IMR-90 (cell line): ENCODE results near the gene TPRKB. TPM values are rescaled to one million over a fixed set of nuclear protein-coding genes. Genes with fewer than 3 reads are reported as not detected.
"Not testable (repeated sequence)": the region's sequence is repeated elsewhere in the genome, so short reads cannot be mapped to it uniquely, and the experiment has no call there.

Experiments
- ATAC-seq: fragments of 200-7000 bp; cut with Tn5 transposase; 2 replicates; pipeline ENCODE4 v1.9.1; 2020; ENCODE audit warnings: low read depth, mild to moderate bottlenecking, moderate library complexity
- BruUV-seq: library from RNA; stranded (reverse); fragments of 400-500 nt; replicated peaks from 2 replicates; lab custom pipeline; 2021; lab: Mats Ljungman, UMichigan
- CTCF ChIA-PET: fragments of 300-600 bp; formaldehyde crosslinking; extraction: SDS; loops from one replicate; lab custom pipeline; 2021; ENCODE audit warnings: antibody characterized with exemption; lab: Yijun Ruan, JAX
- POLR2A ChIA-PET: fragments of 300-600 bp; sonication (Branson Sonifier 250); formaldehyde crosslinking; loops from one replicate; lab custom pipeline; 2022; ENCODE audit warnings: antibody characterized with exemption; ENCODE audit not compliant: unreplicated experiment; lab: Charles Lee
- DNase-seq: peaks from one replicate; pipeline ENCODE4 v3.0.0; 2013
- H2AFZ ChIP-seq: replicated peaks from 2 replicates; pipeline ENCODE3; 2013; ENCODE audit warnings: low read length, mild to moderate bottlenecking; ENCODE audit not compliant: poor library complexity
- H2AK5ac ChIP-seq: 2 replicates; pipeline ENCODE4 v1.6.1; 2013; ENCODE audit warnings: low read depth, low read length, inconsistent platforms
- H2AK9ac ChIP-seq: replicated peaks from 2 replicates; pipeline ENCODE3; 2013; ENCODE audit warnings: mild to moderate bottlenecking, low read depth, low read length, moderate library complexity; ENCODE audit not compliant: poor library complexity
- H2BK120ac ChIP-seq: 2 replicates; pipeline ENCODE4 v1.6.1; 2013; ENCODE audit warnings: low read depth, low read length, inconsistent platforms
- H2BK15ac ChIP-seq: 3 replicates; pipeline ENCODE4 v1.6.1; 2013; ENCODE audit warnings: low read depth, low read length, inconsistent platforms
- H2BK20ac ChIP-seq: 2 replicates; pipeline ENCODE4 v1.6.1; 2013; ENCODE audit warnings: low read depth, mild to moderate bottlenecking, inconsistent platforms, low read length, moderate library complexity
- H2BK5ac ChIP-seq: 2 replicates; pipeline ENCODE4 v1.6.1; 2013; ENCODE audit warnings: mild to moderate bottlenecking, low read depth, low read length, inconsistent platforms; ENCODE audit not compliant: poor library complexity, severe bottlenecking
- H3K14ac ChIP-seq: replicated peaks from 2 replicates; pipeline ENCODE4 v1.6.1; 2013; ENCODE audit warnings: low read depth, low read length, inconsistent platforms
- H3K18ac ChIP-seq: 2 replicates; pipeline ENCODE4 v1.6.1; 2013; ENCODE audit warnings: low read depth, low read length, control low read depth
- H3K23ac ChIP-seq: 2 replicates; pipeline ENCODE4 v1.6.1; 2013; ENCODE audit warnings: low read depth, low read length, inconsistent platforms
- H3K27ac ChIP-seq: 2 replicates; pipeline ENCODE4 v1.5.1; 2013; ENCODE audit warnings: mild to moderate bottlenecking, control low read depth, low read length; ENCODE audit not compliant: insufficient read depth
- H3K27me3 ChIP-seq: 2 replicates; pipeline ENCODE4 v1.6.1; 2013; ENCODE audit warnings: low read length; ENCODE audit not compliant: control insufficient read depth, insufficient read depth
- H3K36me3 ChIP-seq: 2 replicates; pipeline ENCODE4 v1.6.1; 2013; ENCODE audit warnings: low read length, mixed read lengths; ENCODE audit not compliant: control insufficient read depth, insufficient read depth
- H3K4ac ChIP-seq: 2 replicates; pipeline ENCODE4 v1.6.1; 2013; ENCODE audit warnings: low read depth, low read length, inconsistent platforms
- H3K4me1 ChIP-seq: 2 replicates; pipeline ENCODE4 v1.6.1; 2013; ENCODE audit warnings: low read length, mixed read lengths; ENCODE audit not compliant: control insufficient read depth, insufficient read depth
- H3K4me2 ChIP-seq: 2 replicates; pipeline ENCODE4 v1.6.1; 2013; ENCODE audit warnings: low read depth, mild to moderate bottlenecking, control low read depth, low read length, moderate library complexity
- H3K4me3 ChIP-seq: 2 replicates; pipeline ENCODE4 v1.5.1; 2013; ENCODE audit warnings: low read depth, mild to moderate bottlenecking, control low read depth, low read length, moderate library complexity; ENCODE audit not compliant: insufficient read depth
- H3K56ac ChIP-seq: 2 replicates; pipeline ENCODE4 v1.6.1; 2013; ENCODE audit warnings: low read length, inconsistent platforms; ENCODE audit not compliant: insufficient read depth; ENCODE audit errors: extremely low read depth
- H3K79me1 ChIP-seq, 2 experiments: 2 replicates each; pipeline ENCODE4 v1.6.1; 2013; ENCODE audit warnings: low read length in 2 of 2, inconsistent platforms in 1 of 2, low read depth in 1 of 2
- H3K9ac ChIP-seq: 2 replicates; pipeline ENCODE4 v1.6.1; 2013; ENCODE audit warnings: low read depth, low read length, control low read depth
- H3K9me1 ChIP-seq: 2 replicates; pipeline ENCODE4 v1.6.1; 2013; ENCODE audit warnings: low read length, inconsistent platforms; ENCODE audit not compliant: insufficient read depth
- H3K9me3 ChIP-seq: 2 replicates; pipeline ENCODE4 v1.6.1; 2013; ENCODE audit warnings: low read length; ENCODE audit not compliant: control insufficient read depth, insufficient read depth
- H4K20me1 ChIP-seq: 2 replicates; pipeline ENCODE4 v1.6.1; 2013; ENCODE audit warnings: low read length, inconsistent platforms; ENCODE audit not compliant: insufficient read depth
- H4K5ac ChIP-seq: 2 replicates; pipeline ENCODE4 v1.6.1; 2013; ENCODE audit warnings: mild to moderate bottlenecking, low read depth, low read length, control low read depth
- H4K8ac ChIP-seq, 2 experiments: 2 replicates each; pipeline ENCODE4 v1.6.1; 2013; ENCODE audit warnings: low read depth in 2 of 2, low read length in 2 of 2, control low read depth in 1 of 2, inconsistent platforms in 1 of 2
- H4K91ac ChIP-seq: 2 replicates; pipeline ENCODE4 v1.6.1; 2013; ENCODE audit warnings: low read depth, low read length, inconsistent platforms; ENCODE audit not compliant: insufficient read depth
- CTCF ChIP-seq: conservative IDR thresholded peaks from 2 replicates; pipeline ENCODE4 v1.5.1; 2012; ENCODE audit warnings: mild to moderate bottlenecking, low read depth, low read length, improper control_type of control experiment
- WGBS, 2 experiments: methylation state at CpG; one replicate each; pipeline versions ENCODE4 v1.1.5 to v1.1.7; 2013; ENCODE audit warnings: missing lambda C conversion rate in 2 of 2; ENCODE audit not compliant: insufficient read length in 1 of 2; ENCODE audit errors: extremely low coverage in 2 of 2; 5-methylcytosine and 5-hydroxymethylcytosine counted together
- dilution Hi-C: fragments of 300-500 bp; cut with HindIII; formaldehyde crosslinking; loops from one replicate; pipeline ENCODE4 v1.14.3; 2018; ENCODE audit warnings: low sequenced_read_pairs; ENCODE audit not compliant: unreplicated experiment
- in situ Hi-C: fragments of 300-500 bp; cut with MboI; formaldehyde crosslinking; loops from 3 replicates; pipeline ENCODE4 v1.14.3; 2019; ENCODE audit warnings: low sequenced_read_pairs, inconsistent platforms, mixed read lengths
- intact Hi-C: fragments of 100-400 bp; cut with micrococcal nuclease; formaldehyde crosslinking; loops from 2 replicates; pipeline ENCODE4 v1.10.0; 2022
- polyA plus RNA-seq, 3 experiments: library from polyadenylated mRNA; depleted of rRNA; stranded (reverse); fragments of >200 nt; gene quantifications; 2 replicates each; pipeline ENCODE4 v1.2.3, GENCODE V29; 2012; ENCODE audit warnings: low replicate concordance in 1 of 3
- total RNA-seq: library from RNA; depleted of rRNA; stranded (reverse); fragments of >200 nt; gene quantifications from 2 replicates; pipeline ENCODE4 v1.2.3, GENCODE V29; 2012

Gene TPRKB
- total and polyA plus RNA-seq, 2 of the 4 experiments (the other 2 are of a cell fraction) = 35.3 to 37.6 TPM

DNA sequence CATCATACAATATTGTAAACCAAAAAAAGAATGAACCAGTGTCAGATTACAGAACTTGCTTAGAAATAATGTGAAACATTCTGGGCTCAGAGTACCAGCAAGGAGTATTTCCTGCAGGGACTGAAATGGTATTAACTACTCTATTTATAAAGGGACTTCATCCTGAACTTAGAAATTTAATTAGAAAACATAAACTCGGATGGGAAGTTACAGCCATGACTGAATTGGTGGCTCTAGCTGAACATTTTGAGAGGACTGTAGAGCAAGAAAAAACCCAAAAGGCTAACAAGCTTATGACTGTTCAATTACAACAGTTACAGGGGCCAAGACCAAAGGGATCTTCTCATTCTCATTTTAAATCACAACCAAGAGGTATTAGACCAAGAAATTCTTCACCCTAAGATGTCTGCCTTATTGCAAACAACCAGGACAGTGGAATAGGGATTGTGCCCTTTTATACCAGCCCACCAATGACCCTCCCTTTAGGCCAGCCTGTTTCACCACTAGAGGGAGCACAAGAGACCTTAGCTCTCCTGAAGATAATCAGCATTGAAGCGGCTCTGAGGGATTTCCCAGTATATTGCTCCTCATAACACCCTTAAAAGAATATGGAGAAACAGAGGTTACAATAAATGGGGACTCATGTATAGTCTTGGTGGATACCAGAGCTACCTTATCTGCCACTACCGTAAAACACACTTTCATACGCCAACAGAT is 46.6 kb downstream of the TPRKB start:
- dilution Hi-C loops, H4K91ac ChIP-seq, H4K8ac ChIP-seq, H3K9me3 ChIP-seq, H2BK15ac ChIP-seq, H3K4ac ChIP-seq, H4K5ac ChIP-seq, H4K20me1 ChIP-seq, H3K36me3 ChIP-seq, H3K27me3 ChIP-seq, H3K4me2 ChIP-seq, H3K4me3 ChIP-seq, H3K14ac ChIP-seq, H3K9me1 ChIP-seq, H3K4me1 ChIP-seq, H2AFZ ChIP-seq, H3K56ac ChIP-seq, CTCF ChIA-PET, H3K18ac ChIP-seq, intact Hi-C loops, H3K9ac ChIP-seq, H2BK120ac ChIP-seq, H2AK9ac ChIP-seq, H3K79me1 ChIP-seq, H2BK5ac ChIP-seq, in situ Hi-C loops, H3K27ac ChIP-seq, BruUV-seq, POLR2A ChIA-PET, H2BK20ac ChIP-seq, H3K23ac ChIP-seq, H2AK5ac ChIP-seq: not testable (repeated sequence)
- DNase-seq = peak; percentile 13
- peak; percentile 40 for TF ChIP-seq CTCF
- WGBS, 2 experiments = no CpG with 5 or more reads among the region's 4 CpGs
- peak; percentile 96 for ATAC-seq

- H3K4me3 ChIP-seq, H2AK9ac ChIP-seq, H3K56ac ChIP-seq, H2BK20ac ChIP-seq, H3K9me1 ChIP-seq, H3K79me1 ChIP-seq, CTCF ChIA-PET, H3K4me1 ChIP-seq, H3K27me3 ChIP-seq, in situ Hi-C loops, H4K8ac ChIP-seq, H3K18ac ChIP-seq, H3K23ac ChIP-seq, H3K9me3 ChIP-seq, H2BK5ac ChIP-seq, BruUV-seq, H4K5ac ChIP-seq, H3K9ac ChIP-seq, intact Hi-C loops, ATAC-seq, H2BK120ac ChIP-seq, H2AFZ ChIP-seq, H3K4me2 ChIP-seq, H4K20me1 ChIP-seq, dilution Hi-C loops, DNase-seq, H3K36me3 ChIP-seq, H3K27ac ChIP-seq, H3K4ac ChIP-seq, H2AK5ac ChIP-seq, H2BK15ac ChIP-seq, POLR2A ChIA-PET, H4K91ac ChIP-seq, H3K14ac ChIP-seq: not testable (repeated sequence)
- 80% methylated on average over 1 of the region's 5 CpGs; no CpG with 5 or more reads in 1 of the 2 experiments for WGBS, 2 experiments
These were observed 48.7 kb downstream of the TPRKB start for GRCh38 chr2:73688494-73688893.
